ENCODE results near the gene DLEU7. TPM values are rescaled to one million over a fixed set of nuclear protein-coding genes. Genes with fewer than 3 reads are reported as not detected.

The DLEU7 gene
- total RNA-seq, 2 experiments from 2014 or later: not detected

DNA sequence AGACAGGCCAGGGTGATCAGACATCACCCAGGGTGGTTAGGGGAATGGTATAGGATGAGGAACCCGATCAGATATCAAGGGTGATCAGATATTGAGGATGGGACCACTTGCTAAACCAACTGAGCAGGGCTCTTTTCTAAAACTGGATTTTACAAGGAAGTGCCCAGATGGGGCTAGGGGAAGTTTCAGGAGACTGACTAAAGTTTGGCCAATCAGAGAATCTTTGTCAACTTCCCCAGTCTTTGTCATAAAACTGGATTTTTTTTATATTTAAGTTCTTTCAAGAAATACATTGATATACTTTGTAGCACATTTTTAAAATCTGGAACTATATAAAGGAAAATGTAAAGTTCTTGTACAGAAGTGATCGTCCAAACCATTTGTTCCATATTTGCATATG is 30.5 kb upstream of the DLEU7 start:
- H3K4me3 Mint-ChIP-seq: no peak overlapping the region
- ChIA-PET POLR2A (no interaction called here), CTCF (no interaction called here)
- peaks cover 1% of the 10 kb centered on the region for H3K27me3 Mint-ChIP-seq
- DNase-seq (no peak), ATAC-seq (no peak)
- TF ChIP-seq, protein P1, sequence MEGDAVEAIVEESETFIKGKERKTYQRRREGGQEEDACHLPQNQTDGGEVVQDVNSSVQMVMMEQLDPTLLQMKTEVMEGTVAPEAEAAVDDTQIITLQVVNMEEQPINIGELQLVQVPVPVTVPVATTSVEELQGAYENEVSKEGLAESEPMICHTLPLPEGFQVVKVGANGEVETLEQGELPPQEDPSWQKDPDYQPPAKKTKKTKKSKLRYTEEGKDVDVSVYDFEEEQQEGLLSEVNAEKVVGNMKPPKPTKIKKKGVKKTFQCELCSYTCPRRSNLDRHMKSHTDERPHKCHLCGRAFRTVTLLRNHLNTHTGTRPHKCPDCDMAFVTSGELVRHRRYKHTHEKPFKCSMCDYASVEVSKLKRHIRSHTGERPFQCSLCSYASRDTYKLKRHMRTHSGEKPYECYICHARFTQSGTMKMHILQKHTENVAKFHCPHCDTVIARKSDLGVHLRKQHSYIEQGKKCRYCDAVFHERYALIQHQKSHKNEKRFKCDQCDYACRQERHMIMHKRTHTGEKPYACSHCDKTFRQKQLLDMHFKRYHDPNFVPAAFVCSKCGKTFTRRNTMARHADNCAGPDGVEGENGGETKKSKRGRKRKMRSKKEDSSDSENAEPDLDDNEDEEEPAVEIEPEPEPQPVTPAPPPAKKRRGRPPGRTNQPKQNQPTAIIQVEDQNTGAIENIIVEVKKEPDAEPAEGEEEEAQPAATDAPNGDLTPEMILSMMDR (IDR thresholded peaks at IDR 0.05): no peak
- no peak overlapping the region for H3K27ac Mint-ChIP-seq
- H3K9me3 Mint-ChIP-seq: no peaks in the 10 kb centered on the region
- H3K36me3 Mint-ChIP-seq (ENCODE audit: low read depth): no peaks in the 10 kb centered on the region
- H3K4me1 Mint-ChIP-seq (ENCODE audit: low read depth): no peaks in the 10 kb centered on the region
- intact Hi-C loops (cut with micrococcal nuclease): no loop called here

DNA sequence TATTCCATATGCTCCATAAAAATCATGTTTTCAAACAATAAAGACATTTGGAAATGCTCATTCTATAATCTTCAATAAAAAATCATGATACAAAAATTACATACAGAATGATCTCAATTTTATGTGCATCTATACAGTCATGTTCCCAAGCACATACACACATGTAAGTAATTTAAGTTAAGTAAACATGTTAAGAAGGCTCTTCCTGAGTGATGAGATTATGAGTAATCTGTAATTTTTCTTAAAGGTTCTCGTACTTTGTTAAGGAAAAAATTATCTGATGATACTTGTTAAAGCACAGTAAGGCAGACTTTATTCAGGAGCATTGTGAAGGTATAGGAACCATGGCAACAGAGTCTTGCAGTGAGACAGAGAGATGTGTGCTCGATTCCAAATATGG is 30.0 kb upstream of the DLEU7 start:
- ChIA-PET CTCF (no interaction called here), POLR2A (no interaction called here)
- TF ChIP-seq, protein P1 (IDR thresholded peaks at IDR 0.05): no peak

DNA sequence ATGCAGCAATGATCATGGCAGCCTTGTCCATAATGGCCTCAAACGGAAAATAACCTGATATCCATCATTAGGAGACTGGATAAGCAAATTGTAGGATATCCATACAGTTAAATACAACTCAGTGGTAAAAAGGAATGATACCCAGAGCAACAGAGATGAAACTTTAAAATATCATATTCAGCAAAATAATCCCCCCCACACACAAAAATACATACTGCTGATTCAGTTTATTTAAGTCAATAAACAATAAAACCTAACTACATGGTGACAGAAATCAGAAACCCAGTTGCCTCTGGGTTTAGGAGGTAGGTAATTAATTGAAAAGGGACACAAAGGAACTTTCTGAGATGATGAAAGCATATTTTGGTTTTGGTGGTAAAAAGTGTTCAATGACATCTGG is 27.9 kb upstream of the DLEU7 start:
- CTCF ChIA-PET: no interaction called here
- ATAC-seq (no peak), DNase-seq (no peak)
- TF ChIP-seq, protein P1 (IDR thresholded peaks at IDR 0.05): no peak
- Mint-ChIP-seq H3K36me3 (ENCODE audit: low read depth) (no peaks in the 10 kb centered on the region), H3K4me1 (ENCODE audit: low read depth) (no peaks in the 10 kb centered on the region), H3K27me3 (peaks cover 1% of the 10 kb centered on the region), H3K9me3 (no peaks in the 10 kb centered on the region), H3K4me3 (no peak overlapping the region), H3K27ac (no peak overlapping the region)
- POLR2A ChIA-PET: no interaction called here
- intact Hi-C loops (cut with micrococcal nuclease): no loop called here

More for the DNA sequence above, 30.0 kb upstream of the DLEU7 start:
- no peak overlapping the region for H3K27ac Mint-ChIP-seq
- intact Hi-C loops (cut with micrococcal nuclease): no loop called here
- H3K27me3 Mint-ChIP-seq: peaks cover 1% of the 10 kb centered on the region
- DNase-seq (no peak), ATAC-seq (no peak)
- H3K36me3 Mint-ChIP-seq (ENCODE audit: low read depth): no peaks in the 10 kb centered on the region
- no peaks in the 10 kb centered on the region for H3K4me1 Mint-ChIP-seq (ENCODE audit: low read depth)
- no peaks in the 10 kb centered on the region for H3K9me3 Mint-ChIP-seq
- H3K4me3 Mint-ChIP-seq: no peak overlapping the region

DNA sequence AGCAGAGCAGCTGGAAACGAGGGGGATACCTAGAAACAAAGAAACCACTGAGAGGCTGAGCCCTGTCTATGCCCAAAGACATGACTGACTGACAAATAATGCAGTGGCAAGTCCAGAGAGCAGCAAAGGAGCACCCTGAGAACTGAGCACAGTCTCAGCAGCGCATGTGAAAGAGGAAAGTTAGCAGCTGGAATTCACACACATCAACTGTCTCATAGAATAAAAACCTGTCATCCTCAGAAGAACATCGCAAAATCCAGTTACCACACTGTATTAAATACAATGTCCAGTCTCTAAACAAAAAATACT is 24.1 kb upstream of the DLEU7 start:
- no peak overlapping the region for H3K4me3 Mint-ChIP-seq
- CTCF ChIA-PET: interaction anchor here (1.5 kb wide), 1 partner anchor 9 kb away, joined by 3 read pairs; no protein-coding TSS in a partner anchor
- ATAC-seq: no peak
- DNase-seq: no peak
- H3K4me1 Mint-ChIP-seq (ENCODE audit: low read depth): no peaks in the 10 kb centered on the region
- no peaks in the 10 kb centered on the region for H3K36me3 Mint-ChIP-seq (ENCODE audit: low read depth)
- intact Hi-C loops (cut with micrococcal nuclease): no loop called here
- no peak overlapping the region for H3K27ac Mint-ChIP-seq
- TF ChIP-seq, protein P1 (IDR thresholded peaks at IDR 0.05): no peak
- H3K27me3 Mint-ChIP-seq: peaks cover 1% of the 10 kb centered on the region
- POLR2A ChIA-PET: no interaction called here
- H3K9me3 Mint-ChIP-seq: no peaks in the 10 kb centered on the region

DNA sequence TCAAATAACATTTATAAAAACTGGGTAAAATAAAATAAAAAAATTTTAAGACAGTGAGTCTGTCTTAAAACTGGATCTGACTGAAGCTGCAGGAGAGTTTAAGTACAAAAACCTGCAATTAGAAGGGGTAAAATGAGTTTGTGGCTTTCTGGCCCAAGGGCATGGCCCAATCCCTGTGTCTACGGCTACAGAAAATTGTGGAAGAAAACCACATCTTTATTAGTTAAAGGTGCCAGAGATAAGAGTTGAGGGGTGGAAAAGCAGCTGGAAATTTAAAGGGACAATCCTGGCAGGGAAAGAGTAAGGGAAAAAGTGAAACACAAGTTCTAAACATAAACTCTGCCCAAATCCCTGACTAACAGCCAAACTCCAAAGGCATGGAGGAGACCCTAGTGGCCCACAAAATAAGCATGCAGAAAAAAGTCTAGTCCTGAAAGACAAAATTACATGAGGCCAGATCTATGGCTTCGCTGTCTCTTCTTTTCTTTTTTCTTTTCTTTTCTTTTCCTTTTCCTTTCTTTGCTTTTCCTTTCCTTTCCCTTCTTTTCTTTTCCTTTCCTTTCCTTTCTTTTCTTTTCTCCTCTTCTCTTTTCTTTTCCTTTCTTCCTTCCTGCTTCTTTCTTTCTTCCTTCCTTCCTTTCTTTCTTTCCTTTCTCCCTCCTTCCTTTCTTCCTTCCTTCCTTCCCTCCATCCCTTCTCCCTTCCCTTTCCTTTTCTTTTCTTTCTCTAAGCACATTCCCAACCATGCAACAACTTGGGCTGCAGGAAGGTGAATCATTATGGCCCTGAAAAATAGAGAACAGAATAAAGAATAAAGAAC is 23.5 kb upstream of the DLEU7 start:
- H3K4me3 Mint-ChIP-seq: no peak overlapping the region
- ATAC-seq: no peak
- no peak for DNase-seq
- H3K9me3 Mint-ChIP-seq: no peaks in the 10 kb centered on the region
- ChIA-PET CTCF (interaction anchor here (1.5 kb wide), 1 partner anchor 10 kb away, joined by 3 read pairs; no protein-coding TSS in a partner anchor), POLR2A (no interaction called here)
- H3K36me3 Mint-ChIP-seq (ENCODE audit: low read depth): no peaks in the 10 kb centered on the region
- TF ChIP-seq, protein P1 (IDR thresholded peaks at IDR 0.05): no peak
- intact Hi-C loops (cut with micrococcal nuclease): no loop called here
- no peaks in the 10 kb centered on the region for H3K4me1 Mint-ChIP-seq (ENCODE audit: low read depth)
- peaks cover 1% of the 10 kb centered on the region for H3K27me3 Mint-ChIP-seq
- no peak overlapping the region for H3K27ac Mint-ChIP-seq

Data from activated CD8-positive, alpha-beta T cell treated with anti-CD3 and anti-CD28 coated beads for 36 hours (primary cell).